ENCODE results near the gene RAB3A.
A peak's percentile ranks its signal among the peaks of the same experiment; 100 is the strongest.
"Not testable (repeated sequence)": the region's sequence is repeated elsewhere in the genome, so short reads cannot be mapped to it uniquely, and the experiment has no call there.

RAB3A gene

DNA sequence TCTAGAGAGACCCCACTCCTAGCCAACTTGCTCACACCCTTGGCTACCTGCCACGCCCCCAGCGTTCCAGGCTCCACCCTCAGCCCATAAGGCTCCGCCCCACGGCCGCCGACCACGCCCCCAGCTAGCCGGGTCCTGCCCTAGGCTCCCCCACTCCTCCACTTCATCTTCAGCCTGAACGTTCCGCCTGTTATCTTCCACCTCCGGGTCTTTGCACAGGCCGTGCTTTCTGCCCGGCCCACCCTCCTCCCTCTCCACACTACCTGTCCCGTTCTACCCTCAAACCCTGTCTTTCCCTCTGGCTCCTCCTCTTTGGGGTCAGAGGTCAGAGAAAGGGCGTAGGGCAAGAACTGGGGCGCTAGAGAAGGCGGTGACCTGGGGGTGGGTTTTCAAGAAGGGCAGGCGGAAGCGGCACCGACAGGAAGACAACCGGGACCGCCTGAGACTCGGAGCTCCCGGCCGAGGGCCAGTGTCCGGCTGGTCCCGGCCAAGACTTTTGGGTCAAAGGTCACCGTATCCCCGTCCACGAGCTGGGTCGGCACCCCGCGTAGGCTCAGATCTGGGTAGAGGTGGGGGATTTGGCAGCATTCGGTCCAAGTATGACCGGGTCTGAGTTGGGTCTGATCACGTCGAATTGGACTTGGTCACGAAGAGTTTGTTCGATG is 20.1 kb upstream of the RAB3A start:
- DNase-seq = peak in 1 of 2 experiments; percentile 29

DNA sequence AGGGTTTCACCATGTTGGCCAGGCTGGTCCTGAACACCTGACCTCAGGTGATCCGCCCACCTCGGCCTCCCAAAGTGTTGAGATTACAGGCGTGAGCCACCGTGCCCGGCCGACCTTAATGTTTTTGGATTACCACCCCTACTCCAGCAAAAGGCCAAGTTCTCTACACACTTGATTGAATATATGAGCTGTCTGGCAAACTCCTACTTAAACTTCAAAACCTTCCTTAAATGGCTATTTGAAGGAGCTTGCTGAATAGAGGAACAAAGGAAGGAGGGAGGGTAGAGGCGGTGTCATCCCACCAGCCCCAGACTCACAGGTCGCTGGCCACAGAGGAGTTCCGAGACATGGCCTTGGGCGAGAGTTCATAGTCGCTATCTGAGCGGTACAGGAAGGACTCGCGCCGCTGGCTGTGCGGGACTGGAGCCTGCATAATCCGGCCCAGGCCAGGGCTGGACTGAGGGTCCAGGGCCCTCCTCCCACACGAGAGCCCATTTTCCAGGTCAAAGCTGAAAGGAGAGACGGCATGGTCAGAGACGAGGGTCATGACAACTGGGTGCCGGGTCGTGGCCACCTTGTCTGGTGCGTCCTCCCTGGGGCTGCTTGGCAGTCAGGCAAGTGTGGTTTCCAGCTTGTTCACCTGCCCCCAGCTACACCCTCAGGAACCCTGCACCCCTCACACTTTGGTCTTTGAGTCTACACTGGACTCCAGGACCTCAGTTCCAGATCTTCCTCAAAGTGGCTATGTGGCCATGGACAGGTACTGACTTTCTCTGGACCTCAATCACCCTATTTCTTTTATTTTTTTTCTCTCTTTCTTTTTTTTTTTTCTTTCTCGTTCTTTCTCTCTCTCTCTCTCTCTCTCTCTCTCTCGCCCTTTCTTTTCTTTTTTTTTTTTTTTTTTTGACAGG is 18.2 kb upstream of the RAB3A start:
- DNase-seq = no peak

DNA sequence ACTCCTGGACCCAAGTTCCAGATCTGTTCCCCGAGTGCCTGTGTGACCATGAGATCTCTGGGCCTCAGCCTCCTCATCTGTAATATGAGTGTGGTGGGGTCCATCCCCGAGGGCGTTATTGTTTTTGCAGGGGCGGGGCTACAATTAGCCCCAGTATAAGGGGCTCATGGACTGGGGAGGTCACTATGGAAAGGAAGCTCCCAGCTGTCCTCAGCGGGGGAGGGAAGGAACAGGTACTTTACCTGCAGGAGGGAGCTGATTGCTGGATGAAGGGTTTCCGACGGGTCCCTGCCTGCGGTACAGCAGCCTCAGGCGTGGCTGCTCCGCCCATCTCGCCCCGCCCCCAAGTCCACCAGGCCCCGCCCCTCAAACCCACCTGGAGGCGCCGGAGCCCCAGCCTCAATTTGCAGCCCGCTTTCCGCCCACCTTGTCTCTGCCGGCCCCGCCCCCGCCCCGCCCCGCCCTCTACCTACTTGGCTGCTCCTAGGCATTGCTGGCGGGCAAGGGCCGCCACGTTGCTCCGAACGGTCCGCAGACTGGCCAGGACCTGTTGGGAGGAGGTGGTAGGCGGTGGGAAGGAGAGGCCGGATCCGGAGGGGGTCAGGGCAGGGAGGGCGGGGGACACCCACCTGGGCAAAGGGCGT is 16.9 kb upstream of the RAB3A start:
- DNase-seq = no peak

DNA sequence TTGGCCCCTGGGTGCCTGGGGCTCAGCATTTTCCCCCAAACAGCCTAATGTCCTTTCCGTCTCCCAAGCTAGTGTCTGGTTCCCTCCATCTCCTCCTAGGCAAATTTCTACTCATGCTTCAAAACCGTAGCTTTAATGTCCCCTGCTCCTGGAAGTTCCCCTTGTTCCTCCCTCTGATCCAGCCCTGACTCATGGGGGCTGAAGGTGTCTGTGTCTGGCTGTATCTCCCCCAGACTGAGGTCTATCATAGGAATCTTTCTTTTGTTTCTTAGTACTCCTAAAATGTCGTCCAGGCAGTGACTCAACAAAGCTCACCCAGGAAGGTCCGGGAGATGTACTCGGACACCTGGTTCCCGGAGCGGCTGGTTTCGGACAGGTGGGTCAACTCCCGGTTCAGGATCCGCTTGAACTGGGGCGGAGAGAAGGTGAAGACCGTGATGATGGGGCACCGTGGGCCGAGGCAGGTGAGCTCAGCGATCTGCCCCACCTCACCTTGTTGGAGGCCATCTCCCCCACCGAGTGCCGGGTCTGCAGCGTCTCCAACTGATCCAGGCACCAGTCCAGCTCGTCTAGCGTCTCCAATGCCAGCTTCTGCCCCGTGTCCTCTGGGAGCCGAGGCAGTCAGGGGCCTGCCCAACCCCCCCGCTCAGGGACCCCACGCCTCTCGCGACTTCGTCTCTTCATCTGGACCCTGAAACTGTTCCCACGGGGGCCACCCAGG is 16.2 kb upstream of the RAB3A start:
- no peak for DNase-seq

DNA sequence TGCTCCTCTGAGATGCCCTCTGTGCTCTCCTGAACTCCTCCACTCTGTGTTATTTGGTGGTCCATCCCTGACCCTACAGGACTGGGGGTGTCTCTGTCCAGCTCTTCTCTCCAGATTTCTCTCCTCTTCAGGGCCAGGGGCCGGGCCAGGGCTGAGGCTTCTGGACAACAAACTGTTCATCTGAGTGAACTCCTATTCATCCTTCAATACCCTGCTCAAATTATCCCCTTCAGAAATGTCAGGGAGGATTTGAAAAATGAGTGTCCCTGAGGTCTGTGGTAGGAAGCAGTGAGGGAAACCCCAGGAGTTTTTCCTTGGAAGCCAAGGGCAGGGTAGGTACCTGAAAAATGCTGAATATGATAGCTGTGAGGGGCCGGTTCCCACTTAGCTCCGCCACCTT is 14.8 kb upstream of the RAB3A start:
- no peak for DNase-seq

DNA sequence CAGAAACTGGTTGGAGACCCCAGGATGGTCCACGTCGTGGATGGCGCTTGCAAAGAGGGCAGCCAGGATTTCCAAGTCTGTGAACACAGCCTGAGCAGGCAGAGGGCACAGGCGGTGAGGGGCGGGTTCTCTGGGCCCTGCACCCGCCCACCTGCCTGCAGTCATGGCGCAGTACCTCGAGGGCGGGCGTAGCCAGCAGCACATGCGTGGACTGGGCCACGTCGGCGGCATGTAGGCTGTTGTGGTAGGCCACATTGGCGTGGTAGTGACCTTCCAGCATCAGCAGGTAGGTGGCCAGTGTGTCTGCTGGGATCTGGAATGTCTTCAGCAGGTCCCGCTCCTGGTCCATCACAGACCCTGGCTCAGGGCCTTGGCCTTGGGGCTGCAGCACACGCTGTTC is 14.3 kb upstream of the RAB3A start:
- no peak for DNase-seq

DNA sequence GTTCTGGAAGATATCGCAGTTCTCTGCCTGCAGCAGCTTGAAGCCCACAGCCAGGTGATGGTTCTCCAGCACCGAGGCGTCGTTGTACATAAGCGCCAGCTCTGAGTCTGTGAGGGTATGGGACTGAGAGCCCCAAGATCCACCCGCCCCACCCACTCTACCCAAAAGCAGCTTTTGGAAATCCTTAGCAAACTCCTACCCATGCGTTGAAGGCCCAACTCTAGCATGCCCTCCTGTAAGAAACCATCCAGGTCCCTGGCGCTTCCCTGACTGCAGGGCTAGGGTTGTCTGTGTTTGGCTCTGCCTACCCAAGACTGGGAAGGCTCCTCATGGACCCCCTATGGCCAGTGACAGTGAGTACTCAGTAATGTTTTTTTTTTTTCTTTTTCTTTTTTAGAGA is 12.9 kb upstream of the RAB3A start:
- no peak for DNase-seq

DNA sequence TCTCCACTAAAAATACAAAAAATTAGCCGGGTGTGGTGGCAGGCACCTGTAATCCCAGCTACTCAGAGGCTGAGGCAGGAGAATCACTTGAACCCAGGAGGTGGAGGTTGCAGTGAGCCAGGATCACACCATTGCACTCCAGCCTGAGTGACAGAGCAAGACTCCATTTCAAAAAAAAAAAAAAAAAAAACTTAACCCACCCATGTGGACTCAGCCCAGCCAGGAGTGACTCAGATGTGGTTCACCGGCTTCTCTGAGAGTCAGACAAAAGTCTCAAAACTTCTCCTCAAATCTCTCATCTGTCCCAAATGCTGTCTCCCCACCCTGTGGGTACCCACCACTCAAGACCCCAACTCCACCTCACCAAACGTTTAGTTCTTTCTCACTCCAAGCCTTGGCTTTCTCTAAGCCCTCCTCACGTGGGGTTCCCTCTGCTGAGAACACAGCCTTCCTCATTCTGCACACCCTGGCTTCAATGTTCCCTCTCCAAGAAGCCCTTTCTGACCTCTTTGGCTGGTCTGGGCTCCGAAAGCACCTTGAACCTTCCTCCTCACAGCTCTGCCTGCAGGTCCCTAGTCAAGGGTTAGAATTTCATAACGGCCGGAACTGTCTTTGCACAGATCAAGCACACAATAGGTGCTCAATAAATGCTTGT is 11.1 kb upstream of the RAB3A start:
- no peak for DNase-seq

DNA sequence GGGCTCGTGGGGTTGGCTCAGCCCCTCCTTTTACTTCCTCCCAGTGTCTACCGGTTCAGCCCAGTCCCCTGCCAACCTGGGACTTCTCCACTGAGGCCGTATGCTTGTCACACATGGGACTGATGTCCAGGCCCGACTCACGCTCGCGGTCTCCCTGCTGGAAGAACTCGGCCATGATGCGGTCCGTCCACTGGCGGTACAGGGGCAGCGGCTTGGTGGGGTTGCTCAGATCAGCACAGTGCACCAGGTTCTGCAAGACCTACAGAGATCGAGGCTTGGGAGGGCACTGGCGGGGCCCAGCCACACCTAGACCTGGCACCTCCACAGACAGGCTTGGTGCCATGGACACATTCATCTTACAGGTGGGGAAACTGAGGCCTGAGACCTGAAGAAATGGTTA is 7.8 kb upstream of the RAB3A start:
- DNase-seq = no peak

DNA sequence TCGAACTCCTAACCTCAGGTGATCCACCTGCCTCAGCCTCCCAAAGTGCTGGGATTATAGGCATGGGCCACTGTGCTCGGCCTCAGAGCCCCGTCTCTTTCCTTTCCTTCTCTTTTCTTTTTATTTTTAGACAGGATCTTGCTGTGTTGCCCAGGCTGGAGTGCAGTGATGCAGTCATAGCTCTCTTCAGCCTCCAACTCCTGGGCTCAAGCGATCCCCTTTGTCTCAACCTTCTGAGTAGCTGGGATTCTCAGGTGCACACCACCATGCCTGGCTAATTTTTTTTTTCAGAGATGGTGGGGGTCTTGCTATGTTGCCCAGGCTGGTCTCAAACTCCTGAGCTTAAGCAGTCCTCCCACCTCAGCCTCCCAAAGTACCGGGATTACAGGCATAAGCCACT is 6.1 kb upstream of the RAB3A start:
- not testable (repeated sequence) for DNase-seq

DNA sequence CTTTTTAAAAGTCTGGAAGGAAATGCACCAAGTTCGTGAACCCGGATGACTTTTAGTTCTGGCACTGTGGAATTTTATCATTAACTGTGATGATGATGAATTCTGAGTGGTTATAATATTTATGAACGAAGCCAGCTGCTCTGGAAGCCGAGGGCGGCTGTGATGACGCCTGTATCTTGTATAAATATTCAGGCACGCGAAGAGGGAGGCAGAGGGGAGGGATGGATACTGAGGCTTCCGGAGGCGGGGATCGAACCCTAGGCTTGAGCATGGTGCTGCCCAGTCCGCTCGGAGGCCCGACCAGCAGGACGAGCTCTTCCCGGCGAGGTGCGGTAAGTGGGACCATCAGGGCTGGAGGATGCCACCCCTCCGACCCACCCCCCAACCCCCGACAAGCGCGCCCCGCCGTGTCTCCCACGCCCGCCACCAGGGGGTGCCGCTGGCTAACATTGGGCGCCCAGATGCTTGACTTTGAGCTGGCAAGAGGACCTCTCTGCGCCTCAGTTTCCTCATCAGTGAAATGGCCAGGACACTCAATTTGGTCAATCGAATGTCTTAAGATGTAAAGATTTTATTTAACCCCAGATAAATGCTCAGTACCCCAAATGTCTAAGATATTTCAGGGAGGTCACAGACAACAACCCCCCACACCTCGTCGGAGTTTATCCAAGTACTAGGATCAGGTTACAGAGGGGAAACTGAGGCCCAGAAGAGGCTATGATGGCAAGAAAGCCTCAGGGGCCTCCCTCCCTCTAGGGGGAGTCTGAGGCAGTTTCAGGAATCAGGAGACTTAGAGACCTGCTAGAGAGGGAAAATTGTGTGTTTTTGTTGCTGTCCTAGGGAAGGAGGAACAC is 4.5 kb upstream of the RAB3A start:
- DNase-seq = peak in 1 of 2 experiments; percentile 27

DNA sequence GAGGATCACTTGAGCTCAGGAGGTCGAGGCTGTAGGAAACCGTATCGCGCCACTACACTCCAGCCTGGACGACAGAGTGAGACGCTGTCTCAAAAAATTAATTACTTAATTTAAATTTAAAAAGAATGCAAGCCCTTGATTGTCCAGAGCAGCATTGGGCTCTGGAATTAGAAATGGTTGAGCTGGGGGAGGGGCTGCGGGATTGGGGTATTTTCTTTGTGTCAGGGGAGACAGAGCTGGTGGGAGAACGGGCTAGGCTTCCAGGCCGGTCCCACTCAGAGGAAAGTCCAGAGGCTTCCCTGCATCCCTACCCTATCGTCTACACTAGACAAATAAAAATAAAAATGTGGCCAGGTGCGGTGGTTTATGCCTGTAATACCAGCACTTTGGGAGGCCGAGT is 2.2 kb upstream of the RAB3A start:
- DNase-seq = no peak

DNA sequence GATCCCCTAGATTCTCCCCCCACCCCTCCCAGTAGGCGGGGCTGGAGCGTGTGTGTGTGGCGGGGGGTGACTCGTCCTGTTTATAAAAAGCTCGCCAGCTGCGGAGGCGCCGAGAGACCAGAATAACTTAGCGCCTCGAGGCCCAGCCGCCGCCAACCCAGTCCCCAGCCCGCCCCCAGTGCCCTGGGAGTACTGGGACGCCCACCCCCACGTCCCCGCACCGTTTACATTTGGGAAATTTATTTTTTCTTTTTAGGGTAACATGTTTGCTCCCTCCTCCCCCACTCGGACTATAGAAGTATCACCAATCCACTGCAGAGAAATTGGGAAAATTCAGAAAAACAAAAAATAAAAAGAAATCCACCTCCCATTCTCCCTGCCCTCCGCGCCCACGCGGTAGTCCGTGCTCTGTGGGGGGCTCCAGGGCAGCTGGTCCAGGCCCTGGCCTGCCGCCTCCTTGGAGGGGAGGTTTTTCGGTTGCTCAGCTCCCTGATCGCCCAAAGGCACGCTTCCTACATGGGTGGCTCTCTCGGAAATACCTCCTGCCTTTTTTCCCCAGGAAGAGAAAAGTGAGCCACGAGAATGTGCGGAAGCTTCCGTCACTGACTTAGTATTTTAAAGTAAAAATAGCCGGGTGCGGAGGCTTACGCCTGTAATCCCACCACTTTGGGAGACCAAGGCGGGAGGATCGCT is 1.5 kb upstream of the RAB3A start:
- peak; percentile 59 to 60 for DNase-seq

DNA sequence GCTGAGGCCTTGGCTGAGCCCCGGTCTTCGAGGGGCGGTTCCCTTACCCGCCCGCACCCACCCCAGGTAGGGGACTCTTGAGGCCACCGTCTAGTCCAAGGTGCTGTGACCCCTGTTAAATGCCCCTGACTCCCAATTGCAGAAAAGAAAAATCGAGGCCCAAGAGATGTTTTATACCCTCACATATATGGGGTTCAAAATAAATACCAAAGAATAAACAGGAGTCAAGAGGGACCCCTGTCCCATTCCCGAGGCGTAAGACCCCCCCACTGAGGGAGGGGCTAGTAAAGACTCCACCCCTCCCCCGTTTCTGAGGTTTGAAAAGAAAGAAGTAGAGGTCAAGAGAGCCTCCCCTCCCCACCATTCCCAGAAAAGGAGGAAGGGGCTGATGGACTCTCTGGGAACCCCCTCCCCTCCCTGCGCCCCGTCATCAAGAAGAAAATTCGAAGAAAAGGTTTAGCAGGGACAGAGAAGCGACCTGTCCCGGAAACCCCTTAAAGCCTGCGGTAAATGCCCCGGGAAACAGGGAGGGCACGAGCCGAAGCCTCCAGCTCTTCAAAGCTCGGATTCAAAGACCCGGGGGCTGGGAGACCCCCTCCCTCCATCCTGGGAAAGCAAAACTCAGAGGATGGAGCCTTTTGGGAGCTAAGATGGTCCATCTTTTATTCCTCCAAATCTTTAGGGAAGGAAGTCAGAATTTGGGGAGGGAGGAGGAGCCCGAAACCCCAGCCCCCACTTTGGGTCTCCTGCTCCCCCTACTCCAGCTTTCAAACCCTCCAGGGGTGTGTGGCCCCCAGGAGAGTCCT is 755 bp upstream of the RAB3A start:
- peak; percentile 87 to 89 for DNase-seq

DNA sequence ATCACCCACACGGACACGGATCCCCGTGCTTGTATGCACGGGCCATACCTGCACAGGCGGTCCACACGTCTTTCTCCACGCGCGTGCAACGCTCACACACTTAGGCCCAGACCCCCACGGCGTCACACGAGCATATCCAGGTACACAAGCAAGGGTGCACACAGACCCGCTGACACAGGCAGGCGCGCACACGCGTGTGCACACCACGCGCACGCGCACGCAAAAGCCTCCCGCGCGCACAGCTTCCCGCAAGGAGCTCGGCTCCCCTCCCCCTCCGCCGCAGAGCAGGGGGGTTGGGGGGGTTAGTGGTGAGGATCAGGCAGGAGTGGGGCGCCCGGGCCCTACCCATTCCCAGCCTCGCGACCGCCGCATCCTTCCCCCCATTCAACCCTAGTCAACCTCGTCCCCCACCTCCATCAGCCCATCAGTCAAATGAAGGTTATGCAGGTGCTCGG is 407 bp downstream of the RAB3A start:
- peak in 1 of 2 experiments; percentile 50 for DNase-seq

DNA sequence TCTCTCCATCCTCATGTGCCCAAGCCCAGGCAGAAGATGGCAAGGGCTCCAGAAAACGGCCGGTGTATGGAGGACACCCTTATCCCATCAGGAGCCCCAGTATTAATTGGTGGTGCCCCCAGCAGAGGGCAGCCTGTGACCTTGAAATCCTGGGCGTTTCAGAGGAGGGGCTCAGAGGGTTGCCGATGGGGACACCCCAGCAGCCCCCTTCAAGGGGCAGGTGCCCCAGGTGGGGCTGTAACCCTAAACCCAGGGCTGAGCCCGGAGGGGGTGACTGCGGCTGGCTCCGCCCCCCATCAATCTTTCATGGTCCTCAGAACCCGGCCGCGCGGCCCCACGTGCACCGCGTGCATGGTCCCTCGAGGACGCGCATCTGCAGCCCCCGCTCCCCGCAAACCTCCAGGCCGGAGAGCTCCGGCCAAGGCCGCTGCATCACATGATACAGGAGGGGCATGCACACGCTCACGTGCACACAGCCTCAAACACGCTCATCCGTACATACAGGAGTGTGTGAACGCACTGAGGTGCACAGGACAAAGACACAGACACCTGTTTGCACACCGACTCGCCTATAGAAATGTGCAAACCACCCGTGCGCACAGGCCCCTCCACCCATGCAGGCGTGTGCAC is 949 bp downstream of the RAB3A start:
- DNase-seq = no peak

DNA sequence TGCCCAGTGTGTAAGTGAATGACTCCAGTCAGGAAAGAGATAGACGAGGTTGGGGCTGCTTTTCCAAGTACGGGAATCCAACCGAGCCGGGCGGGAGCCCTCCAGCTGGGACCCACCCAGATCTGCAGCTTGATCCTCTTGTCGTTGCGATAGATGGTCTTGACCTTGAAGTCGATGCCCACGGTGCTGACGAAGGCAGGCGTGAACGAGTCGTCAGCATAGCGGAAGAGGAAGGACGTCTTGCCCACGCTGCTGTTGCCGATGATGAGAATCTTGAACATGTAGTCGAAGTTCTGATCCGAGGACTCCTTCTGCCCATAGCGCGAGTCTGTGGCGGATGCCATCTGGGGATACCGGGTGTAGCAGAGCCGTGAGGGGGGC is 1.5 kb downstream of the RAB3A start:
- DNase-seq = no peak

DNA sequence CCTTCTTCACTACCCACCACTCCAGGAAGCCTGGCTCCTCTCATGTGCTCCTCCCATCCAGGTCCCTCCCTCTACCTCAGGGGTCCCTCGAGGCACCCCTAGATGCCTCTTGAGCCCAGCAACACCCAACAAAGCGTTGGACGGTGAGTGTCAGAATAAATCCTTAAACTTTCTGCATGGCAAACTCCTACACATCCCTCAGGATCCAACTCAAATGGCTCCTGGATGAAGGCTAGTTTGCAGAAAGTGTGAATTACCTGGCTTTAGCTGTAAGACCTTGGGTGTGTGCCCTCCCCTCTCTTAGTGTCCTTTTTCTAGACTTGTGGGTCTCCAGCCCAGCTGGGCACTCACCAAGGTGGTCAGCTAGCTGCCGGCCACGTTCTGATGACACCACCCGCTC is 5.5 kb downstream of the RAB3A start:
- no peak for DNase-seq

DNA sequence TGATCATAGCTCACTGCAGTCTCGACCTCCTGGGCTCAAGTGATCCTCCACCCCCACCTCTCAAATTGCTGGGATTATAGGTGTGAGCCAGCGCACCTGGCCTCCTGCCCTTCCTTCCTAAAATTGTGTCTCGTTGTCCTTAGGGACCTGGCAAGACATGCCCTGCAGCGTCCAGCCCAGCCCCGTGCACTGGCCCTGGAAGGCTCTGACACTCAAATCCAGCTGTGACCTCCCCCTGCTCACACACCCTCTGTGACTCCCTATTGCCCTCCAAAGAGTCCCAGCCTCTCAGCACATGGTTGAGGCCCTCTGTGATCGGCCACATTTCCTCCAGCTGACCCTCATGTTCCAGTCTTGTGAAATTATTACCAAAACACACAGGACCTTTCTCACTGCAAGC is 5.9 kb downstream of the RAB3A start:
- no peak for DNase-seq

DNA sequence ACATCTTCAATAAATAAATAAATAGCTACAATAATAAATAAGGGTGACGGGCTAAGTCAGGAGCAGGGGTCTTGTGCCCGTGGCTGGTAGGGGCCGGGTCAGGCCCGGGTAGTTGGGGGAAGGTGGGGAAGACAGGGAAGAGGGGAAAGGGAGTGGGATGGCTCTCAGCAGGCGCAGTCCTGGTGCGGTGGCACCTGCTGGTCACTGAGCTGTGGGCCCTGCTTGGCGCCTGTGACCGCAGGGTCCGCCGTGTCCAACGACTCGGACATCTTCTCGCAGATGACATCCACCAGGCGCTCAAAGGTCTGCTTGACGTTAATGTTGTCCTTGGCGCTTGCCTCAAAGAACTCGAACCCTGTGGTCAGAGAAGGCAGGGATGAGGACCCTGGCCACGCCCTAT is 6.5 kb downstream of the RAB3A start:
- DNase-seq = no peak
